ENCODE measurements around the gene P4HB.

DNA sequence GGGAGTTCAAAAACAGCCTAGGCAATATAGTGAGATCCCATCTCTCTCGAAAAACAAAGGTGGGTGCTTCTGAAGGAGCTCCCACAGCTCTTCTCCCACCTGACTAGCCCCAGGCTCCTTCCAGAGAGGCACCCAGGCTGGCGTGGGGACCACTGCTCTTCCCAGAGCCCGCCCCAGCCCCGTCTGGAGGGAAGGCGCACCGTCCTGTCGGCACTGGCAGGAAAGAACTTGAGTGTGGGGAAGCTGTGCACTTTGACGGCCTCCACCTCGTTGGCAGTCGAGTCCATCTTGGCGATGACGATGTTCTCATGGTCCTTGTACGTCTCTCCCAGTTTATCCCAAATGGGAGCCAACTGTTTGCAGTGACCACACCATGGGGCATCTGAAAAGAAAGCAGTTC, 15.0 kb downstream of the P4HB start:
- TF ChIP-seq, protein P1, sequence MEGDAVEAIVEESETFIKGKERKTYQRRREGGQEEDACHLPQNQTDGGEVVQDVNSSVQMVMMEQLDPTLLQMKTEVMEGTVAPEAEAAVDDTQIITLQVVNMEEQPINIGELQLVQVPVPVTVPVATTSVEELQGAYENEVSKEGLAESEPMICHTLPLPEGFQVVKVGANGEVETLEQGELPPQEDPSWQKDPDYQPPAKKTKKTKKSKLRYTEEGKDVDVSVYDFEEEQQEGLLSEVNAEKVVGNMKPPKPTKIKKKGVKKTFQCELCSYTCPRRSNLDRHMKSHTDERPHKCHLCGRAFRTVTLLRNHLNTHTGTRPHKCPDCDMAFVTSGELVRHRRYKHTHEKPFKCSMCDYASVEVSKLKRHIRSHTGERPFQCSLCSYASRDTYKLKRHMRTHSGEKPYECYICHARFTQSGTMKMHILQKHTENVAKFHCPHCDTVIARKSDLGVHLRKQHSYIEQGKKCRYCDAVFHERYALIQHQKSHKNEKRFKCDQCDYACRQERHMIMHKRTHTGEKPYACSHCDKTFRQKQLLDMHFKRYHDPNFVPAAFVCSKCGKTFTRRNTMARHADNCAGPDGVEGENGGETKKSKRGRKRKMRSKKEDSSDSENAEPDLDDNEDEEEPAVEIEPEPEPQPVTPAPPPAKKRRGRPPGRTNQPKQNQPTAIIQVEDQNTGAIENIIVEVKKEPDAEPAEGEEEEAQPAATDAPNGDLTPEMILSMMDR (IDR thresholded peaks at IDR 0.05), result no peak
- TF ChIP-seq, protein P2, sequence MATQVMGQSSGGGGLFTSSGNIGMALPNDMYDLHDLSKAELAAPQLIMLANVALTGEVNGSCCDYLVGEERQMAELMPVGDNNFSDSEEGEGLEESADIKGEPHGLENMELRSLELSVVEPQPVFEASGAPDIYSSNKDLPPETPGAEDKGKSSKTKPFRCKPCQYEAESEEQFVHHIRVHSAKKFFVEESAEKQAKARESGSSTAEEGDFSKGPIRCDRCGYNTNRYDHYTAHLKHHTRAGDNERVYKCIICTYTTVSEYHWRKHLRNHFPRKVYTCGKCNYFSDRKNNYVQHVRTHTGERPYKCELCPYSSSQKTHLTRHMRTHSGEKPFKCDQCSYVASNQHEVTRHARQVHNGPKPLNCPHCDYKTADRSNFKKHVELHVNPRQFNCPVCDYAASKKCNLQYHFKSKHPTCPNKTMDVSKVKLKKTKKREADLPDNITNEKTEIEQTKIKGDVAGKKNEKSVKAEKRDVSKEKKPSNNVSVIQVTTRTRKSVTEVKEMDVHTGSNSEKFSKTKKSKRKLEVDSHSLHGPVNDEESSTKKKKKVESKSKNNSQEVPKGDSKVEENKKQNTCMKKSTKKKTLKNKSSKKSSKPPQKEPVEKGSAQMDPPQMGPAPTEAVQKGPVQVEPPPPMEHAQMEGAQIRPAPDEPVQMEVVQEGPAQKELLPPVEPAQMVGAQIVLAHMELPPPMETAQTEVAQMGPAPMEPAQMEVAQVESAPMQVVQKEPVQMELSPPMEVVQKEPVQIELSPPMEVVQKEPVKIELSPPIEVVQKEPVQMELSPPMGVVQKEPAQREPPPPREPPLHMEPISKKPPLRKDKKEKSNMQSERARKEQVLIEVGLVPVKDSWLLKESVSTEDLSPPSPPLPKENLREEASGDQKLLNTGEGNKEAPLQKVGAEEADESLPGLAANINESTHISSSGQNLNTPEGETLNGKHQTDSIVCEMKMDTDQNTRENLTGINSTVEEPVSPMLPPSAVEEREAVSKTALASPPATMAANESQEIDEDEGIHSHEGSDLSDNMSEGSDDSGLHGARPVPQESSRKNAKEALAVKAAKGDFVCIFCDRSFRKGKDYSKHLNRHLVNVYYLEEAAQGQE (IDR thresholded peaks at IDR 0.05; ENCODE audit: low read depth, low read length), result no peak
- no peak for TF ChIP-seq RXRA (IDR thresholded peaks at IDR 0.05; ENCODE audit: borderline replicate concordance, low read depth)
- TF ChIP-seq POLR2AphosphoS5 (IDR thresholded peaks at IDR 0.05; ENCODE audit: low read depth, low read length), result no peak
- TF ChIP-seq, protein P3, sequence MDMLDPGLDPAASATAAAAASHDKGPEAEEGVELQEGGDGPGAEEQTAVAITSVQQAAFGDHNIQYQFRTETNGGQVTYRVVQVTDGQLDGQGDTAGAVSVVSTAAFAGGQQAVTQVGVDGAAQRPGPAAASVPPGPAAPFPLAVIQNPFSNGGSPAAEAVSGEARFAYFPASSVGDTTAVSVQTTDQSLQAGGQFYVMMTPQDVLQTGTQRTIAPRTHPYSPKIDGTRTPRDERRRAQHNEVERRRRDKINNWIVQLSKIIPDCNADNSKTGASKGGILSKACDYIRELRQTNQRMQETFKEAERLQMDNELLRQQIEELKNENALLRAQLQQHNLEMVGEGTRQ (IDR thresholded peaks at IDR 0.05; ENCODE audit: borderline replicate concordance, low read depth, low read length), result no peak
- TF ChIP-seq, protein P4, sequence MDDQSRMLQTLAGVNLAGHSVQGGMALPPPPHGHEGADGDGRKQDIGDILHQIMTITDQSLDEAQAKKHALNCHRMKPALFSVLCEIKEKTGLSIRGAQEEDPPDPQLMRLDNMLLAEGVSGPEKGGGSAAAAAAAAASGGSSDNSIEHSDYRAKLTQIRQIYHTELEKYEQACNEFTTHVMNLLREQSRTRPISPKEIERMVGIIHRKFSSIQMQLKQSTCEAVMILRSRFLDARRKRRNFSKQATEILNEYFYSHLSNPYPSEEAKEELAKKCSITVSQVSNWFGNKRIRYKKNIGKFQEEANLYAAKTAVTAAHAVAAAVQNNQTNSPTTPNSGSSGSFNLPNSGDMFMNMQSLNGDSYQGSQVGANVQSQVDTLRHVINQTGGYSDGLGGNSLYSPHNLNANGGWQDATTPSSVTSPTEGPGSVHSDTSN (IDR thresholded peaks at IDR 0.05), result no peak
- TF ChIP-seq RCOR1 (IDR thresholded peaks at IDR 0.05; ENCODE audit: low read length), result no peak
- TF ChIP-seq TEAD4 (IDR thresholded peaks at IDR 0.05; ENCODE audit: borderline replicate concordance, insufficient read depth), result no peak
- no peak for TF ChIP-seq JUND (IDR thresholded peaks at IDR 0.05)

Measured in SK-N-SH (cell line).